ENCODE measurements around the gene CAMK1D. TPM values are rescaled to one million over a fixed set of nuclear protein-coding genes. Genes with fewer than 3 reads are reported as not detected.

Gene CAMK1D
- total and polyA plus RNA-seq, 2 of the 8 experiments (the other 6 are each of a cell fraction or from before 2014, with no cell fraction given), result 3.5 to 10.6 TPM

DNA sequence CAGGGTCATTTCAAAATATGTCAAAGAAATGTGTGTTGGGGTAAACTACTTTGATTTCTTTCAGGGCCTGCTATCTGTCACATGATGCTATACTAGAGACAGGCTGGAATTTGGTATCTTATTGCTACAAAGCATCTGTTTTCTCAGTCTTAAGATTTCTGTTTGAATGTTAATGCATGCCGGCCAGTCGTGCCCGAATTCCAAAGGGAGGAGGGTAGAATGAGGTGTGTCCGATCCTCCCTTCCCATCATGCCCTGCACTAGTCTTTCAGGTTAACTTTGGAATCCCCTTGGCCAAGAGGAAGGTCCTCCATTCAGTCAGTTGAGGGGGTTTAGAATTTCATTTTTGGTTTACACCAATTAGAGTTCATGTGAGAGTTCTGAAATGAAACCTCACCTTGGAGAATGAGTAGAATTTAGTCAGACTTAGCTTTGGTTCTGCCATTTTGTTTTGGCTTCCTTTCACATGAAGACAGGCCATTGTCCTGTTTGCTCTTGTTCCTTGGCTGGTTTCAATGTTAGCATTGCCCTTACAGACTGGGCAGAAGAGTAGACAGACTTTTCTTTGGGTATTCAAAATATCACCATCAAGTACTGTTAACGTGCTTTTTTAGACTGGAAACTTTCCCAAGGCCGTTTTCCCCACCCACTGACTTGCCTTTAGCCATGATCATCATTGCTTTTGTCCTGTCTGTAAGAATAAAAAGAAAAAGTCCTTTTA, 95.8 kb downstream of the CAMK1D start:
- H2AK5ac ChIP-seq (ENCODE audit: low read depth, low read length), result no peak overlapping the region
- H4K5ac ChIP-seq (ENCODE audit: insufficient read length, low read depth, low read length), result no peak overlapping the region
- H3K79me1 ChIP-seq (ENCODE audit: low read depth, low read length), result no peaks in the 10 kb centered on the region
- H2AFZ ChIP-seq (ENCODE audit: low read length), result no peak overlapping the region
- H3K14ac ChIP-seq (ENCODE audit: insufficient read length), result no peak overlapping the region
- no peak overlapping the region for H4K91ac ChIP-seq (replicated peaks; ENCODE audit: insufficient read length, low read length)
- H2BK5ac ChIP-seq (ENCODE audit: low read depth, low read length), result no peak overlapping the region
- no peak overlapping the region for H4K8ac ChIP-seq (ENCODE audit: extremely low read depth, insufficient read depth, low read length)
- no peak overlapping the region for H3K4me3 ChIP-seq (ENCODE audit: extremely low read depth in 1 of 4, insufficient read depth in 2 of 4, low read depth in 3 of 4, low read length in 4 of 4)
- H3K4me1 ChIP-seq (replicated peaks in 1 of 4; ENCODE audit: control insufficient read depth in 3 of 4, insufficient read depth in 4 of 4, low read length in 3 of 4), result no peaks in the 10 kb centered on the region; a peak in 2 of 7 replicates
- no peak overlapping the region for H2BK15ac ChIP-seq (ENCODE audit: low read length)
- H3K18ac ChIP-seq (ENCODE audit: extremely low read depth, low read length), result no peak overlapping the region
- TF ChIP-seq CBX8 (IDR thresholded peaks at IDR 0.05; ENCODE audit: borderline replicate concordance, low read depth, low read length) (no peak), TEAD4 (IDR thresholded peaks at IDR 0.05; ENCODE audit: low read depth, low read length) (peak; percentile 69), YY1 (IDR thresholded peaks at IDR 0.05; ENCODE audit: low read depth, low read length) (0 out of 2 replicates have a peak, but pooled peaks have one; percentile 33)
- no peak overlapping the region for H3K23ac ChIP-seq (ENCODE audit: insufficient read length)
- H2BK20ac ChIP-seq (ENCODE audit: low read length), result no peak overlapping the region
- H3K9me3 ChIP-seq (ENCODE audit: insufficient read depth in 2 of 2, low read depth in 1 of 2, low read length in 1 of 2), result no peaks in the 10 kb centered on the region
- H3K4me2 ChIP-seq (ENCODE audit: insufficient read depth in 1 of 2, low read depth in 2 of 2, low read length in 2 of 2), result no peak overlapping the region
- H2BK12ac ChIP-seq (ENCODE audit: low read depth, low read length), result no peak overlapping the region
- POLR2A ChIA-PET (ENCODE audit: partially characterized antibody), result no interaction called here
- 70% methylated on average over 6 of the region's 6 CpGs; no CpG with 5 or more reads in 1 of the 2 experiments for WGBS, 2 experiments (ENCODE audit: extremely low coverage in 1 of 2, insufficient coverage in 1 of 2, insufficient read length in 1 of 2, insufficient replicate concordance in 2 of 2, low coverage in 1 of 2, low lambda C conversion rate in 2 of 2, missing lambda C conversion rate in 1 of 2)
- peaks cover 2% of the 10 kb centered on the region in 2 experiments for H4K20me1 ChIP-seq (replicated peaks in 1 of 2; ENCODE audit: control insufficient read depth in 1 of 2, insufficient read depth in 2 of 2, low read length in 2 of 2)
- H3K36me3 ChIP-seq (ENCODE audit: control insufficient read depth in 2 of 4, insufficient read depth in 4 of 4, low read length in 3 of 4), result no peaks in the 10 kb centered on the region
- H3K79me2 ChIP-seq (ENCODE audit: control insufficient read depth in 1 of 2, insufficient read depth in 2 of 2, low read length in 2 of 2), result no peaks in the 10 kb centered on the region
- CTCF ChIA-PET (ENCODE audit: partially characterized antibody), result interaction anchor here (0.7 kb wide), 1 partner anchor 39 kb away, joined by 3 read pairs; no protein-coding TSS in a partner anchor
- no peak overlapping the region for H3K9ac ChIP-seq (replicated peaks in 1 of 4; ENCODE audit: extremely low read depth in 1 of 4, low read depth in 3 of 4, low read length in 3 of 4)
- DNase-seq (ENCODE audit: low read depth in 1 of 2, low spot score in 2 of 2) (no peak), FAIRE-seq (no peak)
- H3K27ac ChIP-seq (ENCODE audit: low read depth, low read length), result no peak overlapping the region
- H3K56ac ChIP-seq (replicated peaks; ENCODE audit: insufficient read length, low read depth, low read length), result no peak overlapping the region
- no peak overlapping the region for H3K4ac ChIP-seq (replicated peaks; ENCODE audit: insufficient read length, low read depth, low read length)
- H3K27me3 ChIP-seq (replicated peaks in 1 of 4; ENCODE audit: control insufficient read depth in 3 of 4, extremely low read depth in 1 of 4, insufficient read depth in 3 of 4, low read length in 3 of 4), result no peaks in the 10 kb centered on the region
- no peak overlapping the region for H2BK120ac ChIP-seq (replicated peaks; ENCODE audit: low read depth, low read length)
- no peaks in the 10 kb centered on the region for H3K23me2 ChIP-seq (ENCODE audit: low read depth, low read length)

Measured in H1 (cell line).